Spinal cord (tissue), 10 donors: ENCODE results near the gene NAA10. TPM values are rescaled to one million over a fixed set of nuclear protein-coding genes. Genes with fewer than 3 reads are reported as not detected.
A peak's percentile ranks its signal among the peaks of the same experiment; 100 is the strongest.

Experiments used
- DNase-seq, 6 donors: peaks; one replicate each; pipeline versions ENCODE4 v3.0.0 to v3.0.0-alpha.2; 2013 to 2015; ENCODE audit warnings: low spot score in 6 of 6, low read depth in 4 of 6
- H3K27ac ChIP-seq: one replicate; pipeline ENCODE4 v1.5.1; 2013; ENCODE audit warnings: low read depth, low read length, control low read depth
- H3K27me3 ChIP-seq: one replicate; pipeline ENCODE4 v1.6.1; 2013; ENCODE audit warnings: low read length; ENCODE audit not compliant: control insufficient read depth, insufficient read depth
- H3K36me3 ChIP-seq: one replicate; pipeline ENCODE4 v1.6.1; 2013; ENCODE audit warnings: low read length; ENCODE audit not compliant: control insufficient read depth, insufficient read depth
- H3K4me1 ChIP-seq: one replicate; pipeline ENCODE4 v1.6.1; 2013; ENCODE audit warnings: low read length; ENCODE audit not compliant: control insufficient read depth, insufficient read depth
- H3K4me3 ChIP-seq: one replicate; pipeline ENCODE4 v1.5.1; 2013; ENCODE audit warnings: low read depth, low read length, control low read depth
- H3K9me3 ChIP-seq: one replicate; pipeline ENCODE4 v1.6.1; 2013; ENCODE audit warnings: low read length; ENCODE audit not compliant: control insufficient read depth, insufficient read depth
- WGBS: methylation state at CpG from one replicate; pipeline ENCODE4 v1.1.5; 2013; ENCODE audit warnings: missing lambda C conversion rate; ENCODE audit not compliant: insufficient coverage; 5-methylcytosine and 5-hydroxymethylcytosine counted together
- polyA plus RNA-seq, 2 donors: library from polyadenylated mRNA; unstranded; fragments of 120-200 nt; gene quantifications; one replicate each; pipeline ENCODE4 v1.2.1, GENCODE V29; 2013; ENCODE audit not compliant: insufficient read length in 2 of 2
- total RNA-seq, 2 donors: library from RNA; depleted of rRNA in 1 of 2; stranded (reverse); fragments of 120-200 nt in 1 of 2; fragments of >200 nt in 1 of 2; gene quantifications; one replicate each; pipeline versions ENCODE4 v1.2.3 to v1.2.4, GENCODE V29; 2013 to 2014
- donor health status: healthy.

NAA10 gene
- total and polyA plus RNA-seq, 4 donors, result 26.9 to 115 (median 82.8) TPM

- 90% methylated on average over 14 of the region's 14 CpGs for WGBS
- Histone ChIP-seq H3K27ac (no peak overlapping the region), H3K27me3 (no peaks in the 10 kb centered on the region), H3K4me1 (peaks cover 3% of the 10 kb centered on the region), H3K36me3 (peaks cover 98% of the 10 kb centered on the region), H3K4me3 (no peak overlapping the region), H3K9me3 (peaks cover 1% of the 10 kb centered on the region)
- no peak for DNase-seq
Observed at GRCh38 chrX:153958605-153959004, 23.8 kb upstream of the NAA10 start.

DNA sequence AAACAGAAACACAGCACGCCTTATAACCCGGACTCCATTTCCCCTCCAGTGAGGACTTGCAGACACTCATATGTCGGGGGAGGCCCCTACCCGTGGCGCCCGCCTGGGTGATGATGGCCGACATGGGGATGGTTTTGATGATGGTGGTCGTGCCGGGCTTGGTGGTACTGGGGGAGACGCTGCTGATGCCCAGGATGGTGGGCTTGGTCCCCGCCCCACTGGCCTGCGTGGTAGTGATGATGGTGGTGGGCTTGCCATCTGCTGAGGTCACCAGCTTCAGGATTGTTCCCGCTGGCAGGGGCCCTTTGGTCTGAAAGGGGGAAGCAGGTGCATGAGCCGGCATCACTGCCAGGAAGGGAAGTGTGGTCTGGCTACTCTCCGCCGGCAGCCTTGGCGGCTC lies 22.4 kb upstream of the NAA10 start:
- Histone ChIP-seq H3K4me1 (peaks cover 8% of the 10 kb centered on the region), H3K36me3 (peaks cover 98% of the 10 kb centered on the region), H3K4me3 (no peak overlapping the region), H3K9me3 (peaks cover 1% of the 10 kb centered on the region), H3K27me3 (no peaks in the 10 kb centered on the region), H3K27ac (no peak overlapping the region)
- no peak for DNase-seq
- WGBS, result 91% methylated on average over 13 of the region's 17 CpGs

DNA sequence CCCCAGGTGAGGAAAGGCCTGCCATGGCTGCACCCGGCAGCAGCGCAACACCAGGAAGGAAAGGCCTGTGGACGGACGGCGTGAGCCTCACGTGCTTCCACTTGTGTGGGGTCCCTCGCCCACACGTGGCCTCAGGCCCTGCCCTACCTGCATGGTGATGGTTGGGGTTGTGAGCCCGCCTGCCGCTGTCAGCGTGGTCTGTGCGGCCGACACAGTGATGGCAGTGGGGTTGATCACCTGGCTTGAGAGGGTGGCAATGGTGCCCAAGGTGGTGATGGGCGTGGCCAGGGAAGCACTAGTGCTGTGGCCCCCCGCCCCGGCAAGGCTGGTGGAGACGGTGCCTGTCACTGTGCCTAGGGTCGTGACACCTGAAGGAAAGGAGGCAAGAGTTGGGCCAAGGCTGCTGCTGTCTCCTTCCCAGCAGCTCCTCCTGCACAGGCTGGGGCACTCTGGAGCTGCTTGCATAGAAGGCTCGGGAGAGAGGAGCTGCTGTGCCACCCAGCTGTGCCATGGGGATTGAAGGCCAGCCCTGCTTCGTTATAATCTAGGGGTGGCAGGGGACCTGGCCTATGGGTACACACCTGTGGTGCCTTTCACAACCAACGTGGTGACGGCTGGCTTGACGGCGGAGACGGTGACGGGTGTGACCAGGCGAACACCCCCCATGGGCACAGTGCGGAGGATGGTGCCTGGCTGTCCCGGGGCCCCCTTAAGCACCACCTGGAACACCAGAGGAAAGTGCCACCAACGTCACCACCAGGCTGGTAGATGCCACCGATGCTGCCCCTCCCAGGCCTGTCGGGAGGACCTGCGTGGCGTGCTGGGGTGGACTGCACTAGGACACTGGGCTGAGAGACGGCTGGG lies 21.4 kb upstream of the NAA10 start:
- WGBS, result 92% methylated on average over 35 of the region's 35 CpGs
- peaks cover 98% of the 10 kb centered on the region for H3K36me3 ChIP-seq
- no peak for DNase-seq

GRCh38 chrX:153955228-153955732 lies 20.4 kb upstream of the NAA10 start:
- no peak for DNase-seq
- Histone ChIP-seq H3K27me3 (no peaks in the 10 kb centered on the region), H3K36me3 (peaks cover 100% of the 10 kb centered on the region), H3K9me3 (peaks cover 1% of the 10 kb centered on the region), H3K27ac (no peak overlapping the region), H3K4me1 (peaks cover 11% of the 10 kb centered on the region), H3K4me3 (no peak overlapping the region)
- 81% methylated on average over 10 of the region's 12 CpGs for WGBS

More for the DNA sequence above, 21.4 kb upstream of the NAA10 start:
- Histone ChIP-seq H3K27me3 (no peaks in the 10 kb centered on the region), H3K4me1 (peaks cover 8% of the 10 kb centered on the region), H3K4me3 (no peak overlapping the region), H3K9me3 (peaks cover 1% of the 10 kb centered on the region), H3K27ac (no peak overlapping the region)

DNA sequence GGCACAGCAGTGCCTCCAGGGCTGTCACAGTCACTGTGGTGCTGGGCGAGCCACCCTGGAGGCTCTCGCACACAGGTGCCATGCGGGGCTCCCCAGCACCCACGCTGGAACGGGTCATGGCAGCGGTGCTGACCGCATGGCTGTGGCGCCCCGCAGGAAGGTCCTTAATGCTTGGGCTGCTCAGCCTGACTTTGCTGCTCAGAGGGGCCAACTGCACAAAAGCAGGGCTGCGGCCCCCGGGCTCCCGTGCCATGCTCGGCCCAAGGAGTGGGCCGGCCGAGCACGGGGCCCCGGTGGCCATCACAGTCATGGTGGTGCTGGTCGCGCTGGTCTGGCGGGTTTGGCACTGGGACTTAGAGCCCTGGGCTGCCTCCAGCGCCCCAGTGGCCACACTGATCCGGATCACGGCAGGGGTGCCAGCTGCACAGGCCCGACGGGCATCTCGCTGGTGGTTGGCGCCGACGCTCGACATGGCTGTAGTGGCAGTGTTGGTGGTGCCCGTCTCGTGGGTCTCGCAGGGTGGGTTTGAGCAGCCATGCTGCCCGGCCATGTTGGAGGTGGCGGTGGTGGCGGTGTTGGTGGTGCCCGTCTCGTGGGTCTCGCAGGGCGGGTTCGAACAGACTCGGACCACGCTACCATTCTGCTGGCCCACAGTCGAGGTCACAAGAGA lies 19.9 kb upstream of the NAA10 start:
- WGBS, result 94% methylated on average over 44 of the region's 44 CpGs
- no peak overlapping the region for H3K27ac ChIP-seq
- no peaks in the 10 kb centered on the region for H3K27me3 ChIP-seq
- H3K36me3 ChIP-seq, result peaks cover 100% of the 10 kb centered on the region
- H3K4me1 ChIP-seq, result peaks cover 17% of the 10 kb centered on the region
- H3K9me3 ChIP-seq, result peaks cover 1% of the 10 kb centered on the region
- no peak for DNase-seq
- no peak overlapping the region for H3K4me3 ChIP-seq

GRCh38 chrX:153953892-153954557 lies 19.2 kb upstream of the NAA10 start:
- no peak for DNase-seq
- no peak overlapping the region for H3K4me3 ChIP-seq
- peaks cover 23% of the 10 kb centered on the region for H3K4me1 ChIP-seq
- WGBS, result 78% methylated on average over 33 of the region's 33 CpGs
- peaks cover 1% of the 10 kb centered on the region for H3K9me3 ChIP-seq
- no peak overlapping the region for H3K27ac ChIP-seq
- H3K27me3 ChIP-seq, result no peaks in the 10 kb centered on the region
- H3K36me3 ChIP-seq, result peaks cover 99% of the 10 kb centered on the region

DNA sequence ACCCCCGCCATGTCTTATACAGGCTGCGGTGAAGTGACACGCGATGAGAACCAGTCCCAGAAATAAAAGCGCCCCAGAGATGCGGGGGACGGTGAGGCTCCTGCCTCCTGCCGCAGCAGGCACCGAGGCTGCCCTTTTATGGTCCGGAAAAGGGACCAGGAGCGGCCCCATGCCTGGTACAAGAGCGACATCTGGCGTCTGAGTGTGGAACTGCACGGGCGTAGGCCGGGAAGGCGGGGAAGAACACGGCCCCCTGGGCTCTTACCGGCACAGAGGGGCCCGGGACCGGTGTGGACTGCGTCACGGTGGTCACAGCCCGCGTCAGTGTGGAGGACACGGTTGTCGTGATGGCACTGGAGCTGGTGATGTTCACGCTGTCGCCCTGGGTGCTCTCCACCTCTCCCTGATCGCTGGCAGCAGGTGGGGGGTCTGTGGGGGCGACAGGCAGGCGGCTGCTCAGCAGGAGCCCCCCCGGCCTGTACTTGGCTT lies 18.5 kb upstream of the NAA10 start:
- Histone ChIP-seq H3K27ac (peak overlapping the region; percentile 15), H3K4me1 (peaks cover 28% of the 10 kb centered on the region), H3K4me3 (no peak overlapping the region), H3K9me3 (peaks cover 1% of the 10 kb centered on the region), H3K27me3 (no peaks in the 10 kb centered on the region), H3K36me3 (peaks cover 99% of the 10 kb centered on the region)
- 30% methylated on average over 31 of the region's 33 CpGs for WGBS
- peak in 2 of 6 donors; percentile 79 to 81 for DNase-seq

DNA sequence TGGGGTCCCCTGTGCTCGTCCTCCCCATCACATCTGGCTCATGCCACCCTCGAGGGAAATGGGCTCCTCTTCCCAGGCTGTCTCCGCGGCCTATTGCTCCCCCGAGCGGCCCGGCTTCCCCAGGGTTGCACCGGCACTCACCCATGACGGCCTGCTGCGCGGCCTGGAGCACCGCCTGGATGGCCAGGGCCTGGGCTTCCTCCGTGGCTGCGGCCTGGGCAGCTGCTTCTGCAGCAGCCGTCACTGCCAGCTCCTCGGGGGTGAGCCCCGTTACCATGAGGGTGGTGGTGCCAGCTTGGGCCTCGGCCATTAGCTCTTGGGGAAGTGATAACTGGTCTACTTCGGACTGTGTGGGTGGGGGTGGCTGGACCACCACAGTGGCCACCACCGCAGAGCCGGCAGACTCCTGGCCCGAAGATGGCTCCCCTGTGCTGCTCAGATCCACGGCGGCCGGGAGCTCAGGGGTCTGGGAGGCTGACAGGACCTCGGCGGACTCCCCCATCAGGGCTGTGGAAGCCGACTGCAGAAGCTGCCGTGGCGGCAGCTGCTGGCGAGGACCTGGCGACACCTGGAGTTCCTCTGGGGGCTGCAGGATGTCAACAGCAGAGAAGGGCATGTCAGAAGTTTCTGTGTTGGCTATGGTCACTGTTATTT lies 17.7 kb upstream of the NAA10 start:
- WGBS, result 89% methylated on average over 31 of the region's 32 CpGs
- no peak overlapping the region for H3K4me3 ChIP-seq
- H3K4me1 ChIP-seq, result peaks cover 37% of the 10 kb centered on the region
- peaks cover 1% of the 10 kb centered on the region for H3K9me3 ChIP-seq
- no peaks in the 10 kb centered on the region for H3K27me3 ChIP-seq
- no peak for DNase-seq
- H3K27ac ChIP-seq, result no peak overlapping the region
- H3K36me3 ChIP-seq, result peaks cover 99% of the 10 kb centered on the region
